K562 (cell line): Measurements from ENCODE around the gene ASB6. TPM values are rescaled to one million over a fixed set of nuclear protein-coding genes. Genes with fewer than 3 reads are reported as not detected.

ENCODE experiments used
- ATAC-seq: fragments of 200-7000 bp; cut with Tn5 transposase; 3 replicates; pipeline ENCODE4 v1.9.1; 2020; ENCODE audit warnings: moderate library complexity
- BruUV-seq: library from RNA; stranded (reverse); fragments of 400-500 nt; replicated peaks from 2 replicates; lab custom pipeline; 2021; lab: Mats Ljungman, UMichigan
- CTCF ChIA-PET: fragments of 300-600 bp; formaldehyde crosslinking; extraction: SDS; loops from one replicate; lab custom pipeline; 2021; ENCODE audit warnings: low intra/inter-chr PET ratio; lab: Yijun Ruan, JAX
- POLR2A ChIA-PET: fragments of 300-600, 350-650 bp; sonication (Branson Sonifier 250); formaldehyde crosslinking; extraction: SDS; loops from one replicate; lab custom pipeline; 2021; ENCODE audit warnings: antibody characterized with exemption, inconsistent platforms; lab: Yijun Ruan, JAX
- DNase-seq, 4 experiments: peaks; one replicate each; pipeline versions ENCODE4 v3.0.0 to v3.0.0-alpha.2; 2011 to 2018; ENCODE audit warnings: low spot score in 3 of 4, mixed read lengths in 3 of 4; ENCODE audit errors: extremely low read depth in 1 of 4
- FAIRE-seq: peaks from 2 replicates; lab custom pipeline; 2011; peaks lifted over from hg19 to GRCh38; lab: Jason Lieb, UNC
- H2AFZ ChIP-seq: 2 replicates; pipeline ENCODE4 v1.6.0; 2011; ENCODE audit warnings: low read depth, low read length, control low read depth, inconsistent platforms
- H3K27ac ChIP-seq: fragments of 200-600 bp; 3 replicates; pipeline ENCODE4 v1.8.0; 2011; ENCODE audit warnings: low read depth, mild to moderate bottlenecking, control low read depth, inconsistent platforms, low read length, moderate library complexity, mixed read lengths; ENCODE audit errors: extremely low read depth
- H3K27me3 ChIP-seq, 2 experiments: fragments of 300-600 bp in 1 of 2; 2 replicates in 1 of 2; 3 replicates in 1 of 2; pipeline versions ENCODE4 v1.6.0 to v1.8.0; 2011; ENCODE audit warnings: inconsistent platforms in 2 of 2, low read length in 2 of 2, mild to moderate bottlenecking in 1 of 2, mixed read lengths in 1 of 2, moderate library complexity in 1 of 2; ENCODE audit not compliant: control insufficient read depth in 2 of 2, insufficient read depth in 2 of 2
- H3K36me3 ChIP-seq: fragments of 300-600 bp; 3 replicates; pipeline ENCODE4 v1.8.0; 2011; ENCODE audit warnings: mild to moderate bottlenecking, low read length, inconsistent platforms; ENCODE audit not compliant: control insufficient read depth, insufficient read depth
- H3K4me1 ChIP-seq, 2 experiments: fragments of 200-600 bp in 1 of 2; replicated peaks in 1 of 2; 2 replicates in 1 of 2; 3 replicates in 1 of 2; pipeline versions ENCODE4 v1.5.1 to v1.8.0; 2011; ENCODE audit warnings: inconsistent platforms in 2 of 2, low read length in 2 of 2, mild to moderate bottlenecking in 1 of 2, mixed read lengths in 1 of 2, moderate library complexity in 1 of 2; ENCODE audit not compliant: control insufficient read depth in 2 of 2, insufficient read depth in 2 of 2
- H3K4me2 ChIP-seq: 2 replicates; pipeline ENCODE4 v1.6.1; 2011; ENCODE audit warnings: low read length, control low read depth, inconsistent platforms, mixed read lengths; ENCODE audit not compliant: insufficient read depth
- H3K4me3 ChIP-seq: fragments of 200-600 bp; sonication (generic), shearing (Covaris generic); 2 replicates; pipeline ENCODE4 v1.5.1; 2016; ENCODE audit warnings: control low read depth, inconsistent platforms
- H3K79me2 ChIP-seq: fragments of 200-600 bp; 3 replicates; pipeline ENCODE4 v1.8.0; 2011; ENCODE audit warnings: low read length, inconsistent platforms; ENCODE audit not compliant: control insufficient read depth, insufficient read depth
- H3K9ac ChIP-seq, 2 experiments: 2 replicates each; pipeline versions ENCODE4 v1.6.0 to v1.6.1; 2011; ENCODE audit warnings: low read depth in 2 of 2, low read length in 2 of 2, control low read depth in 1 of 2, inconsistent platforms in 1 of 2, mild to moderate bottlenecking in 1 of 2, mixed read lengths in 1 of 2; ENCODE audit not compliant: insufficient read depth in 1 of 2
- H3K9me1 ChIP-seq: one replicate; pipeline ENCODE4 v1.6.0; 2011; ENCODE audit warnings: inconsistent platforms, mild to moderate bottlenecking, low read length, moderate library complexity; ENCODE audit not compliant: control insufficient read depth, insufficient read depth
- H3K9me3 ChIP-seq: replicated peaks from 2 replicates; pipeline ENCODE4 v1.5.1; 2011; ENCODE audit warnings: low read depth, low read length, inconsistent platforms; ENCODE audit not compliant: control insufficient read depth, insufficient read depth
- H4K20me1 ChIP-seq: replicated peaks from 2 replicates; pipeline ENCODE4 v1.6.1; 2011; ENCODE audit warnings: low read length, inconsistent platforms, mixed read lengths; ENCODE audit not compliant: control insufficient read depth, insufficient read depth
- ATF7 ChIP-seq: fragments of 450-650 bp; IDR thresholded peaks from 2 replicates; pipeline ENCODE4 v1.7.1; 2014; ENCODE audit warnings: mild to moderate bottlenecking, moderate library complexity
- ETV5 ChIP-seq: sonication (generic); formaldehyde crosslinking; IDR thresholded peaks from 2 replicates; pipeline ENCODE4 v1.4.0; 2020; ENCODE audit warnings: low read depth, mild to moderate bottlenecking, missing genetic modification reagents
- FOXA3 ChIP-seq, 2 experiments: fragments of 450-650 bp in 1 of 2; sonication (generic) in 1 of 2; formaldehyde crosslinking; IDR thresholded peaks in 1 of 2; conservative IDR thresholded peaks in 1 of 2; 2 replicates each; pipeline versions ENCODE4 v1.4.0 to v1.8.0; 2020 to 2022; ENCODE audit warnings: mild to moderate bottlenecking in 2 of 2, missing genetic modification reagents in 1 of 2
- FOXM1 ChIP-seq, 2 experiments: fragments of 450-650 bp in 1 of 2; sonication (generic) in 1 of 2; formaldehyde crosslinking in 1 of 2; IDR thresholded peaks; 2 replicates each; pipeline versions ENCODE4 v1.6.1 to v1.9.0; 2017 to 2022; ENCODE audit warnings: low read depth in 2 of 2, mild to moderate bottlenecking in 2 of 2, missing genetic modification reagents in 1 of 2, moderate library complexity in 1 of 2
- MED1 ChIP-seq: sonication (generic); formaldehyde crosslinking; IDR thresholded peaks from 2 replicates; pipeline ENCODE4 v1.8.1; 2023; ENCODE audit warnings: missing genetic modification reagents, borderline replicate concordance
- MEF2A ChIP-seq: IDR thresholded peaks from 2 replicates; pipeline ENCODE4 v1.6.1; 2011; ENCODE audit warnings: low read depth, mild to moderate bottlenecking, low read length, moderate library complexity; ENCODE audit not compliant: control insufficient read depth
- NFE2 ChIP-seq: IDR thresholded peaks from 2 replicates; pipeline ENCODE4 v1.6.1; 2014; ENCODE audit warnings: antibody characterized with exemption, low read depth
- NONO ChIP-seq, 2 experiments: fragments of 200-400 bp in 1 of 2; fragments of 450-650 bp in 1 of 2; formaldehyde crosslinking in 1 of 2; IDR thresholded peaks; 2 replicates each; pipeline ENCODE4 v1.6.1; 2017; ENCODE audit warnings: low read depth in 2 of 2, mild to moderate bottlenecking in 2 of 2, moderate library complexity in 2 of 2, low read length in 1 of 2
- TCF7 ChIP-seq: sonication (generic); IDR thresholded peaks from 2 replicates; pipeline ENCODE4 v1.6.1; 2016; ENCODE audit warnings: antibody characterized with exemption, borderline replicate concordance
- TCF7L2 ChIP-seq: fragments of 150-350 bp; IDR thresholded peaks from 2 replicates; pipeline ENCODE4 v1.6.1; 2016; ENCODE audit warnings: low read depth, mild to moderate bottlenecking, low read length, moderate library complexity
- TEAD4 ChIP-seq, 2 experiments: sonication (generic) in 1 of 2; formaldehyde crosslinking in 1 of 2; IDR thresholded peaks; 2 replicates each; pipeline versions ENCODE4 v1.6.1 to v1.8.0; 2012 to 2022; ENCODE audit warnings: borderline replicate concordance in 1 of 2, inconsistent platforms in 1 of 2, low read length in 1 of 2, mild to moderate bottlenecking in 1 of 2, missing genetic modification reagents in 1 of 2
- U2AF2 ChIP-seq: fragments of 200-400 bp; formaldehyde crosslinking; optimal IDR thresholded peaks from 2 replicates; pipeline ENCODE3; 2017; ENCODE audit warnings: low read depth, mild to moderate bottlenecking, low read length
- XRCC3 ChIP-seq: fragments of 450-650 bp; IDR thresholded peaks from 2 replicates; pipeline ENCODE4 v1.6.1; 2017; ENCODE audit warnings: mild to moderate bottlenecking, moderate library complexity
- ZBTB1 ChIP-seq: sonication (generic); formaldehyde crosslinking; IDR thresholded peaks from 2 replicates; pipeline ENCODE4 v1.8.1; 2023; ENCODE audit warnings: missing genetic modification reagents, low read depth, mild to moderate bottlenecking, borderline replicate concordance
- WGBS: fragments of 100-300 bp; shearing (Covaris generic); methylation state at CpG from one replicate; pipeline ENCODE4 v1.1.6; 2016; ENCODE audit warnings: low coverage, mixed read lengths; ENCODE audit not compliant: insufficient coverage; ENCODE audit errors: missing lambda C conversion rate; 5-methylcytosine and 5-hydroxymethylcytosine counted together
- in situ Hi-C: fragments of 300-500 bp; cut with MboI; formaldehyde crosslinking; loops from 4 replicates; pipeline ENCODE4 v1.15.0; 2018; ENCODE audit warnings: inconsistent platforms, mixed read lengths
- intact Hi-C: fragments of 100-400 bp; cut with micrococcal nuclease; formaldehyde crosslinking; loops from 2 replicates; pipeline ENCODE4 v1.14.2; 2022
- polyA plus RNA-seq, 8 experiments: library from polyadenylated mRNA; depleted of rRNA in 4 of 8; stranded (reverse) in 5 of 8; unstranded in 3 of 8; fragments of >200 nt; fragmentation: Nextera tagmentation in 2 of 8; fragmentation: Illumina TruSeq in 1 of 8; extraction: Ambion mirVana in 2 of 8; extraction: Trizol in 1 of 8; gene quantifications; 2 replicates each; pipeline versions ENCODE4 v1.2.1 to v1.2.3, GENCODE V29; 2011 to 2014; ENCODE audit warnings: inconsistent platforms in 1 of 8, missing spikeins in 1 of 8
- total RNA-seq, 7 experiments: library from RNA; depleted of rRNA in 6 of 7; stranded (reverse); fragments of >200 nt in 6 of 7; fragmentation: Illumina TruSeq in 2 of 7; extraction: Trizol in 2 of 7; gene quantifications; 2 replicates each; pipeline versions ENCODE4 v1.2.1 to v1.2.3, GENCODE V29; 2011 to 2021; ENCODE audit warnings: low replicate concordance in 1 of 7
- TF ChIP-seq, protein P1 (sequence below), 2 experiments: IDR thresholded peaks; 2 replicates each; pipeline ENCODE4 v1.6.1; 2011; ENCODE audit warnings: borderline replicate concordance in 1 of 2, control low read depth in 1 of 2, low read depth in 1 of 2, low read length in 1 of 2, mild to moderate bottlenecking in 1 of 2, mixed read lengths in 1 of 2, moderate library complexity in 1 of 2; ENCODE audit not compliant: insufficient read depth in 1 of 2, insufficient read length in 1 of 2, poor library complexity in 1 of 2, severe bottlenecking in 1 of 2; ENCODE audit errors: extremely low read depth in 1 of 2
- TF ChIP-seq, protein P2 (sequence below): fragments of 450-650 bp; IDR thresholded peaks from 2 replicates; pipeline ENCODE4 v1.7.1; 2018; ENCODE audit warnings: mild to moderate bottlenecking, low read depth; ENCODE audit not compliant: partially characterized antibody

Gene ASB6
- total and polyA plus RNA-seq, 9 of the 15 experiments (the other 6 are each of a cell fraction or from before 2014, with no cell fraction given) = 0.92 to 17.8 (median 11.3) TPM

DNA sequence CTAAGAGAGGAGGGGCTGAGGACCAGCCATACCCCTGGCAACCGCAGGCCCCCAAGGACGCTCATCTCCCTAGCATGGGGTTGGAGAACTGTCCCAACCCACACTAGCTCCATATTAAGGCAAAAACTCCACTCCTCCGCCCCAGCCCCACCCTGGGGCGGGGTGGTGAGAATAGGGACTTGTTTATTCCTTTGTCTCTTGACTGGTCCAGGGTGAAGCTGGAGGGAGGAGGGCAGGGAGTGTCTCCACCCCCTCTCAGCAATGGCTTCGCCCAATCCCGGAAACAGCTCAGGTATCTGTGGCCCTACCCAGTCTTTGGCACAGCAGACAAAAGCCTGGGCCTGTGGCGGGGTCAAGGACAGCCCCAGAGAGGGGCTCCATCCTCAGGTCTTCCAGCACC, 40.4 kb upstream of the ASB6 start:
- intact Hi-C loops = loop anchor here (5.0 kb wide), 1 partner anchor 1010 kb away; no protein-coding TSS in a partner anchor
- ChIA-PET POLR2A (interaction anchor here (0.6 to 0.9 kb wide), 2 partner anchors 8 to 1360 kb away, joined by 3 read pairs; no protein-coding TSS in a partner anchor), CTCF (no interaction called here)
- peak; percentile 65 to 76 (median 70) for DNase-seq
- H3K4me1 ChIP-seq = peaks cover 0 to 40% of the 10 kb centered on the region in 2 experiments; a peak in 3 of 5 replicates
- no peaks in the 10 kb centered on the region for H3K36me3 ChIP-seq
- H3K9ac ChIP-seq = peak overlapping the region in 1 of 2 experiments; percentile 61; a peak in 1 of 4 replicates
- peak; percentile 71 for ATAC-seq
- peaks cover 4% of the 10 kb centered on the region for H3K9me1 ChIP-seq
- peaks cover 18% of the 10 kb centered on the region; the same call in 1 of the 2 replicates for H4K20me1 ChIP-seq
- no peak overlapping the region for H3K4me3 ChIP-seq
- no peak overlapping the region for H3K27ac ChIP-seq
- H3K79me2 ChIP-seq = no peaks in the 10 kb centered on the region
- peak overlapping the region; percentile 63 for H2AFZ ChIP-seq
- peak overlapping the region; percentile 1; the same call in 1 of the 2 replicates for H3K4me2 ChIP-seq
- in situ Hi-C loops = loop anchor here (5.0 kb wide), 1 partner anchor 1525 kb away; no protein-coding TSS in a partner anchor
- no TSS peak for BruUV-seq
- H3K27me3 ChIP-seq = peaks cover 22 to 46% of the 10 kb centered on the region in 2 experiments
- WGBS = 17% methylated on average over 7 of the region's 7 CpGs
- no peaks in the 10 kb centered on the region for H3K9me3 ChIP-seq
- FAIRE-seq = peak; percentile 59
- TF ChIP-seq NONO (IDR thresholded peaks at IDR 0.05; ENCODE audit: low read depth in 2 of 2, low read length in 1 of 2) = no peak
- no peak for TF ChIP-seq ETV5 (CRISPR knock-in tag)
- TF ChIP-seq, protein P1, sequence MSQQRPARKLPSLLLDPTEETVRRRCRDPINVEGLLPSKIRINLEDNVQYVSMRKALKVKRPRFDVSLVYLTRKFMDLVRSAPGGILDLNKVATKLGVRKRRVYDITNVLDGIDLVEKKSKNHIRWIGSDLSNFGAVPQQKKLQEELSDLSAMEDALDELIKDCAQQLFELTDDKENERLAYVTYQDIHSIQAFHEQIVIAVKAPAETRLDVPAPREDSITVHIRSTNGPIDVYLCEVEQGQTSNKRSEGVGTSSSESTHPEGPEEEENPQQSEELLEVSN (IDR thresholded peaks at IDR 0.05; ENCODE audit: borderline replicate concordance in 1 of 2, extremely low read depth in 1 of 2, insufficient read depth in 1 of 2, insufficient read length in 1 of 2, low read depth in 1 of 2, low read length in 1 of 2, poor library complexity in 1 of 2, severe bottlenecking in 1 of 2) = no peak
- no peak for TF ChIP-seq ZBTB1 (CRISPR knock-in tag)
- no peak for TF ChIP-seq TCF7
- TF ChIP-seq XRCC3 = no peak
- TF ChIP-seq FOXA3 (CRISPR knock-in tag; conservative IDR thresholded peaks at IDR 0.05 in 1 of 2, IDR thresholded peaks at IDR 0.05 in 1 of 2) = no peak
- TF ChIP-seq U2AF2 = no peak
- TF ChIP-seq TCF7L2 = peak; percentile 35; the same call in 1 of the 2 replicates
- peak; percentile 58; the same call in 1 of the 2 replicates for TF ChIP-seq ATF7
- no peak for TF ChIP-seq FOXM1 (IDR thresholded peaks at IDR 0.05; ENCODE audit: low read depth)
- TF ChIP-seq FOXM1 (CRISPR knock-in tag; IDR thresholded peaks at IDR 0.05; ENCODE audit: low read depth) = no peak
- TF ChIP-seq NFE2 = no peak
- no peak for TF ChIP-seq MED1 (CRISPR knock-in tag)
- TF ChIP-seq MEF2A = no peak
- no peak for TF ChIP-seq TEAD4 (IDR thresholded peaks at IDR 0.05; ENCODE audit: low read length)
- TF ChIP-seq TEAD4 (CRISPR knock-in tag; IDR thresholded peaks at IDR 0.05; ENCODE audit: borderline replicate concordance) = no peak
- TF ChIP-seq, protein P2, sequence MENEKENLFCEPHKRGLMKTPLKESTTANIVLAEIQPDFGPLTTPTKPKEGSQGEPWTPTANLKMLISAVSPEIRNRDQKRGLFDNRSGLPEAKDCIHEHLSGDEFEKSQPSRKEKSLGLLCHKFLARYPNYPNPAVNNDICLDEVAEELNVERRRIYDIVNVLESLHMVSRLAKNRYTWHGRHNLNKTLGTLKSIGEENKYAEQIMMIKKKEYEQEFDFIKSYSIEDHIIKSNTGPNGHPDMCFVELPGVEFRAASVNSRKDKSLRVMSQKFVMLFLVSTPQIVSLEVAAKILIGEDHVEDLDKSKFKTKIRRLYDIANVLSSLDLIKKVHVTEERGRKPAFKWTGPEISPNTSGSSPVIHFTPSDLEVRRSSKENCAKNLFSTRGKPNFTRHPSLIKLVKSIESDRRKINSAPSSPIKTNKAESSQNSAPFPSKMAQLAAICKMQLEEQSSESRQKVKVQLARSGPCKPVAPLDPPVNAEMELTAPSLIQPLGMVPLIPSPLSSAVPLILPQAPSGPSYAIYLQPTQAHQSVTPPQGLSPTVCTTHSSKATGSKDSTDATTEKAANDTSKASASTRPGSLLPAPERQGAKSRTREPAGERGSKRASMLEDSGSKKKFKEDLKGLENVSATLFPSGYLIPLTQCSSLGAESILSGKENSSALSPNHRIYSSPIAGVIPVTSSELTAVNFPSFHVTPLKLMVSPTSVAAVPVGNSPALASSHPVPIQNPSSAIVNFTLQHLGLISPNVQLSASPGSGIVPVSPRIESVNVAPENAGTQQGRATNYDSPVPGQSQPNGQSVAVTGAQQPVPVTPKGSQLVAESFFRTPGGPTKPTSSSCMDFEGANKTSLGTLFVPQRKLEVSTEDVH = no peak
